Fibroblast of the aortic adventitia (primary cell): Measurements from ENCODE around the gene ARHGAP10. TPM values are rescaled to one million over a fixed set of nuclear protein-coding genes. Genes with fewer than 3 reads are reported as not detected.

Experiments used
- DNase-seq: peaks from one replicate; pipeline ENCODE4 v3.0.0-alpha.2; 2010; ENCODE audit warnings: low read depth
- H3K4me3 ChIP-seq: 2 replicates; pipeline ENCODE4 v1.5.1; 2011; ENCODE audit warnings: low read depth, mild to moderate bottlenecking, control low read depth, low read length, moderate library complexity
- CTCF ChIP-seq: IDR thresholded peaks from 2 replicates; pipeline ENCODE4 v1.5.1; 2011; ENCODE audit warnings: mild to moderate bottlenecking, low read length, control low read depth, inconsistent platforms; ENCODE audit not compliant: insufficient read depth
- total RNA-seq: library from RNA; depleted of rRNA; stranded (reverse); fragments of >200 nt; gene quantifications from 2 replicates; pipeline ENCODE4 v1.2.3, GENCODE V29; 2012; ENCODE audit warnings: low replicate concordance

The ARHGAP10 gene
- total RNA-seq, 1 donor, result 45.0 TPM

GRCh38 chr4:147971116-147971515 is 239.2 kb downstream of the ARHGAP10 start:
- no peak for TF ChIP-seq CTCF
- no peak for DNase-seq
- no peak overlapping the region for H3K4me3 ChIP-seq

GRCh38 chr4:147975325-147975724 is 243.4 kb downstream of the ARHGAP10 start:
- DNase-seq, result peak; percentile 87
- H3K4me3 ChIP-seq, result no peak overlapping the region
- TF ChIP-seq CTCF, result no peak

GRCh38 chr4:147975933-147976928 is 244.3 kb downstream of the ARHGAP10 start:
- no peak for TF ChIP-seq CTCF
- no peak overlapping the region for H3K4me3 ChIP-seq
- peak; percentile 49 for DNase-seq

GRCh38 chr4:147980586-147980985 is 248.7 kb downstream of the ARHGAP10 start:
- TF ChIP-seq CTCF, result no peak
- H3K4me3 ChIP-seq, result no peak overlapping the region
- DNase-seq, result no peak

- DNase-seq, result peak; percentile 42
- H3K4me3 ChIP-seq, result no peak overlapping the region
- TF ChIP-seq CTCF, result no peak
Observed at GRCh38 chr4:147981305-147981704, 249.4 kb downstream of the ARHGAP10 start.

GRCh38 chr4:147984065-147984777 is 252.3 kb downstream of the ARHGAP10 start:
- TF ChIP-seq CTCF, result peak; percentile 76
- H3K4me3 ChIP-seq, result no peak overlapping the region
- peak; percentile 53 for DNase-seq
